A673 (cell line): Measurements from ENCODE around the gene CIAPIN1. TPM values are rescaled to one million over a fixed set of nuclear protein-coding genes. Genes with fewer than 3 reads are reported as not detected.
"Not testable (repeated sequence)": the region's sequence is repeated elsewhere in the genome, so short reads cannot be mapped to it uniquely, and the experiment has no call there.

Experiments used
- BruUV-seq: library from RNA; stranded (reverse); fragments of 400-500 nt; replicated peaks from 2 replicates; lab custom pipeline; 2021; lab: Mats Ljungman, UMichigan
- CTCF ChIA-PET: fragments of 300-600 bp; sonication (Branson Sonifier 250); formaldehyde crosslinking; loops from one replicate; lab custom pipeline; 2022; ENCODE audit warnings: antibody characterized with exemption; lab: Charles Lee
- POLR2A ChIA-PET: fragments of 300-600 bp; sonication (Branson Sonifier 250); formaldehyde crosslinking; loops from one replicate; lab custom pipeline; 2022; ENCODE audit warnings: antibody characterized with exemption; ENCODE audit not compliant: low non-redundant PET; lab: Charles Lee
- DNase-seq: peaks from one replicate; pipeline ENCODE4 v3.0.0-alpha.2; 2015; ENCODE audit warnings: low spot score
- H3K27ac ChIP-seq: fragments of 200-600 bp; sonication (generic); 2 replicates; pipeline ENCODE4 v1.5.1; 2016; ENCODE audit warnings: mixed run types, low read depth, mild to moderate bottlenecking, mixed read lengths, antibody characterized with exemption, low read length; ENCODE audit not compliant: poor library complexity, severe bottlenecking
- H3K27me3 ChIP-seq: fragments of 200-600 bp; sonication (generic); replicated peaks from 2 replicates; pipeline ENCODE4 v1.6.1; 2017; ENCODE audit warnings: mixed run types, low read depth, mild to moderate bottlenecking, mixed read lengths, antibody characterized with exemption, low read length; ENCODE audit not compliant: insufficient read depth, poor library complexity
- H3K36me3 ChIP-seq: fragments of 200-600 bp; sonication (generic); 2 replicates; pipeline ENCODE4 v1.6.1; 2016; ENCODE audit warnings: mixed run types, mild to moderate bottlenecking, mixed read lengths, antibody characterized with exemption, low read length; ENCODE audit not compliant: insufficient read depth, poor library complexity, severe bottlenecking
- H3K4me1 ChIP-seq: fragments of 200-600 bp; sonication (generic); 2 replicates; pipeline ENCODE4 v1.6.1; 2017; ENCODE audit warnings: mixed run types, mild to moderate bottlenecking, mixed read lengths, antibody characterized with exemption, low read length; ENCODE audit not compliant: insufficient read depth, poor library complexity, severe bottlenecking
- H3K4me3 ChIP-seq: fragments of 200-600 bp; sonication (generic); 2 replicates; pipeline ENCODE4 v1.5.1; 2016; ENCODE audit warnings: low read depth, mixed run types, mild to moderate bottlenecking, mixed read lengths, low read length; ENCODE audit not compliant: poor library complexity, severe bottlenecking
- H3K9me3 ChIP-seq: fragments of 200-600 bp; sonication (generic); 2 replicates; pipeline ENCODE4 v1.6.1; 2016; ENCODE audit warnings: mixed run types, low read depth, mild to moderate bottlenecking, mixed read lengths, antibody characterized with exemption, low read length; ENCODE audit not compliant: poor library complexity, severe bottlenecking
- CTCF ChIP-seq: fragments of 300-800, 200-600 bp; sonication (generic); conservative IDR thresholded peaks from 2 replicates; pipeline ENCODE4 v1.5.1; 2017; ENCODE audit warnings: low read depth, mild to moderate bottlenecking, antibody characterized with exemption, low read length, moderate library complexity, mixed read lengths
- EZH2 ChIP-seq: fragments of 200-600 bp; sonication (generic); IDR thresholded peaks from 2 replicates; pipeline ENCODE4 v1.6.1; 2017; ENCODE audit warnings: borderline replicate concordance, low read depth, mild to moderate bottlenecking, mixed read lengths, antibody characterized with exemption, low read length; ENCODE audit not compliant: poor library complexity, severe bottlenecking
- intact Hi-C: fragments of 100-400 bp; cut with micrococcal nuclease; formaldehyde crosslinking; loops from one replicate; pipeline ENCODE4 v1.10.0; 2022; ENCODE audit not compliant: unreplicated experiment
- total RNA-seq: library from RNA; stranded (reverse); gene quantifications from 2 replicates; pipeline ENCODE4 v1.2.3, GENCODE V29; 2021

CIAPIN1 gene
- total RNA-seq, 1 experiment from 2014 or later, result 95.1 TPM

GRCh38 chr16:57445510-57445909, 1.7 kb downstream of the CIAPIN1 start:
- ChIA-PET POLR2A (no interaction called here), CTCF (no interaction called here)
- intact Hi-C loops, result no loop called here
- BruUV-seq, result no TSS peak
- Histone ChIP-seq H3K4me3 (no peak overlapping the region), H3K27me3 (no peaks in the 10 kb centered on the region), H3K27ac (no peak overlapping the region), H3K36me3 (peaks cover 9% of the 10 kb centered on the region), H3K9me3 (peaks cover 8% of the 10 kb centered on the region), H3K4me1 (no peaks in the 10 kb centered on the region)
- no peak for DNase-seq
- TF ChIP-seq EZH2 (no peak), CTCF (no peak)

- CTCF ChIA-PET, result no interaction called here
- TF ChIP-seq EZH2 (no peak), CTCF (no peak)
- POLR2A ChIA-PET, result no interaction called here
- Histone ChIP-seq H3K36me3 (peaks cover 12% of the 10 kb centered on the region), H3K4me1 (no peaks in the 10 kb centered on the region), H3K27me3 (no peaks in the 10 kb centered on the region), H3K4me3 (no peak overlapping the region), H3K27ac (no peak overlapping the region), H3K9me3 (peaks cover 13% of the 10 kb centered on the region)
- intact Hi-C loops, result no loop called here
- BruUV-seq, result TSS peak; percentile 16
- DNase-seq, result no peak
These were observed 2.5 kb downstream of the CIAPIN1 start for GRCh38 chr16:57444711-57445110.

- H3K27ac ChIP-seq, H3K27me3 ChIP-seq, POLR2A ChIA-PET, CTCF ChIA-PET, DNase-seq, intact Hi-C loops, H3K4me3 ChIP-seq, BruUV-seq, H3K4me1 ChIP-seq: not testable (repeated sequence)
- Histone ChIP-seq H3K9me3 (peaks cover 13% of the 10 kb centered on the region), H3K36me3 (peaks cover 36% of the 10 kb centered on the region)
These were observed 6.6 kb downstream of the CIAPIN1 start for GRCh38 chr16:57440551-57440950.

GRCh38 chr16:57439947-57440346, 7.2 kb downstream of the CIAPIN1 start:
- Histone ChIP-seq H3K9me3 (peaks cover 13% of the 10 kb centered on the region), H3K36me3 (peaks cover 42% of the 10 kb centered on the region)
- H3K27ac ChIP-seq, CTCF ChIA-PET, POLR2A ChIA-PET, intact Hi-C loops, H3K4me3 ChIP-seq, BruUV-seq, DNase-seq, H3K27me3 ChIP-seq, H3K4me1 ChIP-seq: not testable (repeated sequence)
